ENCODE data around the gene SPATS2L.

GRCh38 chr2:200318940-200319435, 12.5 kb downstream of the SPATS2L start:
- TF ChIP-seq ATF1 (CRISPR knock-in tag; IDR thresholded peaks at IDR 0.05) = no peak
- TF ChIP-seq ZNF121 (CRISPR knock-in tag; IDR thresholded peaks at IDR 0.05) = no peak
- peak; percentile 97; the same call in 1 of the 2 replicates for TF ChIP-seq FOXJ3 (CRISPR knock-in tag; IDR thresholded peaks at IDR 0.05; ENCODE audit: borderline replicate concordance)
- TF ChIP-seq CTCF (CRISPR knock-in tag; IDR thresholded peaks at IDR 0.05) = 0 out of 2 replicates have a peak, but pooled peaks have one; percentile 20
- TF ChIP-seq ZNF570 (CRISPR knock-in tag; IDR thresholded peaks at IDR 0.05; ENCODE audit: borderline replicate concordance) = no peak
- TF ChIP-seq ZNF180 (CRISPR knock-in tag; IDR thresholded peaks at IDR 0.05; ENCODE audit: borderline replicate concordance, low read depth) = no peak
- TF ChIP-seq TOE1 (CRISPR knock-in tag; IDR thresholded peaks at IDR 0.05) = no peak; the same call in 1 of the 2 replicates
- no peak for TF ChIP-seq GABPA (IDR thresholded peaks at IDR 0.05; ENCODE audit: low read depth, low read length)
- TF ChIP-seq GABPA (CRISPR knock-in tag; IDR thresholded peaks at IDR 0.05; ENCODE audit: low read depth) = peak; percentile 54
- TF ChIP-seq HCFC1 (IDR thresholded peaks at IDR 0.05; ENCODE audit: low read depth, low read length) = no peak
